T-helper 17 cell (primary cell): ENCODE data around the gene GRAMD1A. TPM values are rescaled to one million over a fixed set of nuclear protein-coding genes. Genes with fewer than 3 reads are reported as not detected.
"Not testable (repeated sequence)": the region's sequence is repeated elsewhere in the genome, so short reads cannot be mapped to it uniquely, and the experiment has no call there.

Experiments
- ATAC-seq: fragments of 150-1000 bp; cut with Tn5 transposase; 2 replicates; pipeline ENCODE4 v1.10.0; 2021; ENCODE audit warnings: mild to moderate bottlenecking, moderate library complexity
- DNase-seq, 3 donors: peaks; one replicate each; pipeline versions ENCODE4 v3.0.0 to v3.0.0-alpha.2; 2020 to 2021
- H3K9me3 ChIP-seq: one replicate; pipeline ENCODE4 v1.7.0; 2013; ENCODE audit warnings: low read length, mild to moderate bottlenecking; ENCODE audit not compliant: control insufficient read depth, poor library complexity, severe bottlenecking
- H3K27ac Mint-ChIP-seq: one replicate; pipeline ENCODE4 v1.8.0; 2022; ENCODE audit warnings: mild to moderate bottlenecking, moderate library complexity, mixed read lengths
- H3K27me3 Mint-ChIP-seq: one replicate; pipeline ENCODE4 v1.8.0; 2022; ENCODE audit warnings: mixed read lengths
- H3K36me3 Mint-ChIP-seq: one replicate; pipeline ENCODE4 v1.8.0; 2022; ENCODE audit warnings: low read depth, mixed read lengths
- H3K4me1 Mint-ChIP-seq: one replicate; pipeline ENCODE4 v1.8.0; 2022; ENCODE audit warnings: mild to moderate bottlenecking, mixed read lengths
- H3K4me3 Mint-ChIP-seq: one replicate; pipeline ENCODE4 v1.8.0; 2022; ENCODE audit warnings: mild to moderate bottlenecking, moderate library complexity, mixed read lengths
- total RNA-seq, 4 donors: library from RNA in 2 of 4; stranded (reverse) in 2 of 4; gene quantifications; one replicate each; pipeline ENCODE4 v1.2.3 and lab custom pipeline; 2022 to 2026

Gene GRAMD1A
- total RNA-seq, 2 donors from 2014 or later: 153 to 162 TPM

- H3K36me3 Mint-ChIP-seq: peaks cover 3% of the 10 kb centered on the region
- ATAC-seq (no peak), DNase-seq (no peak)
- no peaks in the 10 kb centered on the region for H3K9me3 ChIP-seq
- H3K27me3 Mint-ChIP-seq: no peaks in the 10 kb centered on the region
- H3K4me1 Mint-ChIP-seq: peaks cover 43% of the 10 kb centered on the region
- peak overlapping the region; percentile 98 for H3K27ac Mint-ChIP-seq
- peak overlapping the region; percentile 95 for H3K4me3 Mint-ChIP-seq
Observed at GRCh38 chr19:35011737-35012682, 11.9 kb downstream of the GRAMD1A start.

GRCh38 chr19:35013041-35013819, 13.1 kb downstream of the GRAMD1A start:
- Mint-ChIP-seq H3K27ac (peak overlapping the region; percentile 98), H3K36me3 (peaks cover 6% of the 10 kb centered on the region), H3K4me1 (peaks cover 46% of the 10 kb centered on the region), H3K4me3 (peak overlapping the region; percentile 95), H3K27me3 (no peaks in the 10 kb centered on the region)
- ATAC-seq: peak; percentile 81
- peak; percentile 70 to 85 (median 81) for DNase-seq
- H3K9me3 ChIP-seq: no peaks in the 10 kb centered on the region

- Mint-ChIP-seq H3K27me3 (no peaks in the 10 kb centered on the region), H3K36me3 (peaks cover 8% of the 10 kb centered on the region), H3K27ac (peak overlapping the region; percentile 98), H3K4me1 (peaks cover 46% of the 10 kb centered on the region), H3K4me3 (peak overlapping the region; percentile 95)
- ATAC-seq: peak; percentile 82
- H3K9me3 ChIP-seq: no peaks in the 10 kb centered on the region
- DNase-seq: peak; percentile 36 to 63 (median 54)
Observed at GRCh38 chr19:35013820-35014754, 14.0 kb downstream of the GRAMD1A start.

GRCh38 chr19:35014774-35015173, 14.7 kb downstream of the GRAMD1A start:
- H3K27me3 Mint-ChIP-seq, H3K9me3 ChIP-seq, ATAC-seq, DNase-seq: not testable (repeated sequence)
- peaks cover 10% of the 10 kb centered on the region for H3K36me3 Mint-ChIP-seq
- H3K4me1 Mint-ChIP-seq: peaks cover 46% of the 10 kb centered on the region
- peak overlapping the region; percentile 95 for H3K4me3 Mint-ChIP-seq
- peak overlapping the region; percentile 98 for H3K27ac Mint-ChIP-seq

GRCh38 chr19:35015270-35015953, 15.3 kb downstream of the GRAMD1A start:
- no peak for DNase-seq
- H3K9me3 ChIP-seq: no peaks in the 10 kb centered on the region
- H3K4me3 Mint-ChIP-seq: no peak overlapping the region
- peaks cover 10% of the 10 kb centered on the region for H3K36me3 Mint-ChIP-seq
- H3K27me3 Mint-ChIP-seq: no peaks in the 10 kb centered on the region
- peak overlapping the region; percentile 98 for H3K27ac Mint-ChIP-seq
- H3K4me1 Mint-ChIP-seq: peaks cover 43% of the 10 kb centered on the region
- no peak for ATAC-seq

- H3K4me1 Mint-ChIP-seq: peaks cover 44% of the 10 kb centered on the region
- H3K27ac Mint-ChIP-seq: peak overlapping the region; percentile 98
- no peak overlapping the region for H3K4me3 Mint-ChIP-seq
- DNase-seq (no peak), ATAC-seq (no peak)
- H3K27me3 Mint-ChIP-seq: no peaks in the 10 kb centered on the region
- H3K36me3 Mint-ChIP-seq: peaks cover 11% of the 10 kb centered on the region
- no peaks in the 10 kb centered on the region for H3K9me3 ChIP-seq
Observed at GRCh38 chr19:35015954-35016351, 15.8 kb downstream of the GRAMD1A start.

DNA sequence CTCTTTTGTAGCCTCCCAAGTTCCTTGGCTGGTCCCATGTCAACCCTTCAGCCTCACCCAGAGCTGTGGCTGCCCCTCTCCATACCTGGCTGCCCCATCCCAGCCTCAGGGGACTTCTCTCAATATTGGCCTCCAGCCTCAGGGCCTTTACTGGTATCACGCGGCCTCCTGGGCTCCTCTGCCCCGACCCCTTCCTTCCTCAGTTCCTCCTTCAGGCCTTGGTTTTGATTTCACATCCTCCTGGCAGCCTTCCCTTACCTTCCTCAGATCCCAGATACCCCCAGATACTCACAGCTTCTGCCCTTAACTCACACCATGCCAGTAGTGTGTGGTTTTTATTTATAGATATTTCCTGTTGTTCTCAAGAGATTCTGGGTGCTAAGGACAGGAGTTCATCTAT, 17.4 kb downstream of the GRAMD1A start:
- Mint-ChIP-seq H3K36me3 (peaks cover 13% of the 10 kb centered on the region), H3K4me1 (peaks cover 34% of the 10 kb centered on the region), H3K4me3 (no peak overlapping the region), H3K27ac (peak overlapping the region; percentile 86), H3K27me3 (no peaks in the 10 kb centered on the region)
- DNase-seq (no peak), ATAC-seq (no peak)
- H3K9me3 ChIP-seq: no peaks in the 10 kb centered on the region

DNA sequence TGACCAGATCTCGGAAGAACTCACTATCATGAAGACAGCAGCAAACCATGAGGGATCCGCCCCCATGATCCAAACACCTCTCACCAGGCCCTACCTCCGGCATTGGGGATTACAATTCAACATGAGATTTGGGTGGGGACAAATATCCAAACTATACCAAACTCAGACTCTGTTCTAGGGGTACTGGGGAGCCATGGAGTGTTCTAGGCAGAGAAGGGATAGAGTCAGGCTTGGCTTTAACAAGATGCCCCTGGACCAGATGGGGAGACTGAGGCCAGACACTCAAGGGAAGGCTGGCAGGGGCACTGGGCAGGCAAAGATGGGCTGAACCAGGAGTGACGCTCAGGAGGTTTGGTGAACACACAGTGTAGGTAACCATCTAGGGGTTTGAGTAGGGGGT, 18.3 kb downstream of the GRAMD1A start:
- H3K27ac Mint-ChIP-seq: peak overlapping the region; percentile 86
- DNase-seq (no peak), ATAC-seq (no peak)
- peaks cover 13% of the 10 kb centered on the region for H3K36me3 Mint-ChIP-seq
- H3K9me3 ChIP-seq: no peaks in the 10 kb centered on the region
- H3K27me3 Mint-ChIP-seq: no peaks in the 10 kb centered on the region
- H3K4me3 Mint-ChIP-seq: no peak overlapping the region
- H3K4me1 Mint-ChIP-seq: peaks cover 27% of the 10 kb centered on the region

DNA sequence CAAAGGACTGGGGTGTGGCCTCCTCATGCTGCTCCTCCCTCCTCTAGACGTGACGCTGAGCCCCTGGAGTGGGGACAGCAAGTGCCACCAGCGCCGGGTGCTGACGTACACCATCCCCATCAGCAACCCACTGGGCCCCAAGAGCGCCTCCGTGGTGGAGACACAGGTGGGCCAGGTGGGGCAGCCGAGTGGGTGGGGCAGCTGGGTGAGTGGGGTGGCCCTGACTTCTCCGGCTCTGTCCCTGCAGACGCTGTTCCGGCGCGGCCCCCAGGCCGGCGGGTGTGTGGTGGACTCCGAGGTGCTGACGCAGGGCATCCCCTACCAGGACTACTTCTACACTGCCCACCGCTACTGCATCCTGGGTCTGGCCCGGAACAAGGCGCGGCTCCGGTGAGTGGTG, 19.0 kb downstream of the GRAMD1A start:
- H3K36me3 Mint-ChIP-seq: peaks cover 13% of the 10 kb centered on the region
- no peak overlapping the region for H3K4me3 Mint-ChIP-seq
- DNase-seq: no peak
- H3K27ac Mint-ChIP-seq: no peak overlapping the region
- H3K27me3 Mint-ChIP-seq: no peaks in the 10 kb centered on the region
- no peaks in the 10 kb centered on the region for H3K9me3 ChIP-seq
- H3K4me1 Mint-ChIP-seq: peaks cover 21% of the 10 kb centered on the region
- no peak for ATAC-seq

GRCh38 chr19:35021016-35021415, 20.9 kb downstream of the GRAMD1A start:
- no peaks in the 10 kb centered on the region for H3K27me3 Mint-ChIP-seq
- peaks cover 9% of the 10 kb centered on the region for H3K4me1 Mint-ChIP-seq

DNA sequence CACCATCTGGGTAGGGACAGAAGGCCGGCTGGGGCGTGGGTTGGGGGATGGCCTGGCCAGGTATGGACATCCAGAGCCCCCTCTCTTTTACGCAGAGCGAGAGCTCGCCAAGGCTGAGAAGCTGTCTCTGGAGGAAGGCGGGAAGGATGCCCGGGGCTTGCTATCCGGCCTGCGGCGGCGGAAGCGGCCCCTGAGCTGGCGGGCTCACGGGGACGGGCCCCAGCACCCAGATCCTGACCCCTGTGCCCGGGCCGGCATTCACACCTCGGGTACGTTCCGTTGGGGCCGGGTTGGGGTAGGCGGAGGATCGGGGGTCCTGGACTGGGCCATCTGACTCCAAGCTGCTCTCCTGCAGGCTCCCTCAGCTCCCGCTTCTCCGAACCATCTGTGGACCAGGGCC, 21.5 kb downstream of the GRAMD1A start:
- H3K27ac Mint-ChIP-seq: no peak overlapping the region
- DNase-seq (no peak), ATAC-seq (no peak)
- H3K9me3 ChIP-seq: no peaks in the 10 kb centered on the region
- H3K27me3 Mint-ChIP-seq: no peaks in the 10 kb centered on the region
- H3K4me1 Mint-ChIP-seq: peaks cover 9% of the 10 kb centered on the region
- H3K4me3 Mint-ChIP-seq: no peak overlapping the region
- peaks cover 13% of the 10 kb centered on the region for H3K36me3 Mint-ChIP-seq

More at GRCh38 chr19:35021016-35021415, 20.9 kb downstream of the GRAMD1A start:
- no peak for DNase-seq
- H3K9me3 ChIP-seq: no peaks in the 10 kb centered on the region
- peaks cover 13% of the 10 kb centered on the region for H3K36me3 Mint-ChIP-seq
- H3K27ac Mint-ChIP-seq: peak overlapping the region; percentile 95
- no peak for ATAC-seq
- no peak overlapping the region for H3K4me3 Mint-ChIP-seq

DNA sequence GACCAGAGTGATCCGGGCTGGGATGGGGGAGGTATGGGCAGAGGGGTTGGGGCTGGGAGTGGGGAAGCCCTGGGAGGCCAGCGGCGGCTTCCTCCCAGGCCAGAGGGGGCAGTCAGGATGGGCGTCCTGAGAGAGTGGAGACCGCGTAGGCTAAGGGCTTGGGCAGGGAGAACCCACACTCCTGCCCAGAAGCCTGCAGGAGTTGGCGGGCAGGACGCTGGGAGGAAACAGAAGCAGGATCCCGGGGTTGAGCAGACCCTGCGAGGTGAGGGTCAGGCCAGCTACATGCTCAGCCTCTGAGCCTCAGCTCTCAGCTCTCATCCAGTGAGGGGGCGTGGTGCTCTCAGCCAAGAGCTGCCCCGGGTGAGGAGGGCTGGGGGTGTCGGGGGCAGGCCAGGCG, 22.3 kb downstream of the GRAMD1A start:
- Mint-ChIP-seq H3K4me3 (no peak overlapping the region), H3K27ac (peak overlapping the region; percentile 70), H3K4me1 (peaks cover 7% of the 10 kb centered on the region), H3K27me3 (no peaks in the 10 kb centered on the region), H3K36me3 (peaks cover 11% of the 10 kb centered on the region)
- DNase-seq: no peak
- no peaks in the 10 kb centered on the region for H3K9me3 ChIP-seq
- ATAC-seq: no peak
